Jurkat, Clone E6-1 (cell line): ENCODE data around the gene CBX7.

Experiments
- DNase-seq: peaks from one replicate; pipeline ENCODE4 v3.0.0-alpha.2; 2011; ENCODE audit warnings: low read depth, low spot score
- H3K4me3 ChIP-seq: 2 replicates; pipeline ENCODE4 v1.5.1; 2011; ENCODE audit warnings: mild to moderate bottlenecking, low read length, control low read depth, moderate library complexity

The CBX7 gene

GRCh38 chr22:39081016-39081415 lies 71.5 kb downstream of the CBX7 start:
- DNase-seq: no peak
- H3K4me3 ChIP-seq: no peak overlapping the region
